GM23338 (cell line): ENCODE measurements around the gene TMEM178A. TPM values are rescaled to one million over a fixed set of nuclear protein-coding genes. Genes with fewer than 3 reads are reported as not detected.

Experiments used
- ATAC-seq: fragments of 200-7000 bp; cut with Tn5 transposase; 3 replicates; pipeline ENCODE4 v1.9.1; 2020
- DNase-seq: peaks from one replicate; pipeline ENCODE4 v3.0.0-alpha.2; 2015; ENCODE audit warnings: low spot score
- H2AFZ ChIP-seq: fragments of 200-600 bp; sonication (generic); 2 replicates; pipeline ENCODE4 v1.8.0; 2016; ENCODE audit warnings: antibody characterized with exemption, mild to moderate bottlenecking, moderate library complexity
- H3F3A ChIP-seq: fragments of 200-600 bp; sonication (generic); replicated peaks from 2 replicates; pipeline ENCODE4 v1.8.0; 2017; ENCODE audit warnings: antibody characterized with exemption, mixed run types, low read depth
- H3K27ac ChIP-seq: fragments of 200-600 bp; sonication (generic); 2 replicates; pipeline ENCODE4 v1.6.1; 2016; ENCODE audit warnings: low read depth
- H3K27me3 ChIP-seq: fragments of 200-600 bp; sonication (generic); 2 replicates; pipeline ENCODE4 v1.8.0; 2016; ENCODE audit warnings: mild to moderate bottlenecking, mixed run types, moderate library complexity; ENCODE audit not compliant: insufficient read depth
- H3K36me3 ChIP-seq: fragments of 200-600 bp; sonication (generic); 2 replicates; pipeline ENCODE4 v1.8.0; 2016; ENCODE audit warnings: mild to moderate bottlenecking; ENCODE audit not compliant: insufficient read depth
- H3K4me1 ChIP-seq: fragments of 200-600 bp; sonication (generic); 2 replicates; pipeline ENCODE4 v1.8.0; 2016; ENCODE audit warnings: mild to moderate bottlenecking, moderate library complexity; ENCODE audit not compliant: insufficient read depth
- H3K4me2 ChIP-seq: fragments of 200-600 bp; sonication (generic); 2 replicates; pipeline ENCODE4 v1.7.1; 2017; ENCODE audit warnings: mixed run types
- H3K4me3 ChIP-seq: fragments of 200-600 bp; sonication (generic); 2 replicates; pipeline ENCODE4 v1.6.1; 2016; ENCODE audit warnings: mixed run types
- H3K79me2 ChIP-seq: fragments of 200-600 bp; sonication (generic); replicated peaks from 2 replicates; pipeline ENCODE4 v1.8.0; 2017; ENCODE audit warnings: mild to moderate bottlenecking; ENCODE audit not compliant: insufficient read depth
- H3K9me2 ChIP-seq: fragments of 200-600 bp; sonication (generic); 2 replicates; pipeline ENCODE4 v1.8.0; 2017; ENCODE audit not compliant: insufficient read depth
- H4K20me1 ChIP-seq: fragments of 200-600 bp; sonication (generic); replicated peaks from 2 replicates; pipeline ENCODE4 v1.8.0; 2017; ENCODE audit warnings: mild to moderate bottlenecking; ENCODE audit not compliant: insufficient read depth
- H3K27ac Mint-ChIP-seq: 2 replicates; pipeline ENCODE4 v1.8.0; 2020; ENCODE audit warnings: inconsistent platforms, mild to moderate bottlenecking, moderate library complexity, mixed read lengths
- H3K27me3 Mint-ChIP-seq: 3 replicates; pipeline ENCODE4 v1.8.0; 2022; ENCODE audit warnings: low read depth, mild to moderate bottlenecking, moderate library complexity, mixed read lengths, inconsistent platforms; ENCODE audit not compliant: insufficient read depth, poor library complexity
- H3K36me3 Mint-ChIP-seq: 3 replicates; pipeline ENCODE4 v1.8.0; 2021; ENCODE audit warnings: low read depth, mild to moderate bottlenecking, inconsistent platforms, moderate library complexity, mixed read lengths
- H3K4me1 Mint-ChIP-seq: 3 replicates; pipeline ENCODE4 v1.8.0; 2020; ENCODE audit warnings: mild to moderate bottlenecking, inconsistent platforms, mixed read lengths
- H3K4me3 Mint-ChIP-seq: 3 replicates; pipeline ENCODE4 v1.8.0; 2021; ENCODE audit warnings: moderate library complexity, mild to moderate bottlenecking, inconsistent platforms, mixed read lengths
- H3K9me3 Mint-ChIP-seq: 3 replicates; pipeline ENCODE4 v1.8.0; 2020; ENCODE audit warnings: moderate library complexity, mild to moderate bottlenecking, inconsistent platforms, mixed read lengths
- CREB1 ChIP-seq: fragments of 250-450 bp; sonication (Bioruptor Pico); IDR thresholded peaks from 2 replicates; pipeline ENCODE4 v1.5.0; 2020; ENCODE audit warnings: low read depth, mild to moderate bottlenecking, moderate library complexity
- EZH2 ChIP-seq: fragments of 200-600 bp; sonication (generic); IDR thresholded peaks from one replicate; pipeline ENCODE4 v1.8.0; 2017; ENCODE audit warnings: antibody characterized with exemption, mild to moderate bottlenecking, low read depth; ENCODE audit not compliant: unreplicated experiment
- EZH2phosphoT487 ChIP-seq: fragments of 200-600 bp; sonication (generic); IDR thresholded peaks from one replicate; pipeline ENCODE4 v1.8.1; 2018; ENCODE audit warnings: antibody characterized with exemption; ENCODE audit not compliant: unreplicated experiment
- JUNB ChIP-seq: IDR thresholded peaks from one replicate; pipeline ENCODE4 v1.6.1; 2016; ENCODE audit warnings: antibody characterized with exemption; ENCODE audit not compliant: unreplicated experiment
- NANOG ChIP-seq: IDR thresholded peaks from 2 replicates; pipeline ENCODE4 v1.6.1; 2016; ENCODE audit warnings: antibody characterized with exemption, borderline replicate concordance
- POLR2AphosphoS5 ChIP-seq: IDR thresholded peaks from 2 replicates; pipeline ENCODE4 v1.6.1; 2016; ENCODE audit warnings: antibody characterized with exemption, low read depth
- ZNF114 ChIP-seq: fragments of 250-450 bp; sonication (Bioruptor Pico); IDR thresholded peaks from 2 replicates; pipeline ENCODE4 v1.5.0; 2020; ENCODE audit warnings: mild to moderate bottlenecking, moderate library complexity
- ZNF331 ChIP-seq: fragments of 250-450 bp; sonication (Bioruptor Pico); IDR thresholded peaks from 2 replicates; pipeline ENCODE4 v1.5.0; 2020; ENCODE audit warnings: low read depth, mild to moderate bottlenecking, moderate library complexity
- polyA plus RNA-seq: library from polyadenylated mRNA; unstranded; fragments of >200 nt; fragmentation: Nextera tagmentation; extraction: Ambion mirVana; gene quantifications from 2 replicates; pipeline ENCODE4 v1.2.1, GENCODE V29; 2016
- total RNA-seq: library from RNA; depleted of rRNA; stranded (reverse); fragments of >200 nt; shearing (Covaris generic); gene quantifications from 2 replicates; pipeline ENCODE4 v1.2.3, GENCODE V29; 2014
- TF ChIP-seq, protein P1 (sequence below): IDR thresholded peaks from one replicate; pipeline ENCODE4 v1.6.1; 2018; ENCODE audit warnings: antibody characterized with exemption; ENCODE audit not compliant: unreplicated experiment
- TF ChIP-seq, protein P2 (sequence below): fragments of 250-450 bp; sonication (Bioruptor Pico); IDR thresholded peaks from 2 replicates; pipeline ENCODE4 v1.5.0; 2020; ENCODE audit warnings: mild to moderate bottlenecking, moderate library complexity
- TF ChIP-seq, protein P3 (sequence below), 2 experiments: fragments of 200-600 bp in 1 of 2; sonication (generic) in 1 of 2; conservative IDR thresholded peaks; 2 replicates each; pipeline versions ENCODE4 v1.5.1 to v1.6.1; 2016 to 2017; ENCODE audit warnings: antibody characterized with exemption in 2 of 2, low read depth in 2 of 2, mild to moderate bottlenecking in 2 of 2, moderate library complexity in 1 of 2
- TF ChIP-seq, protein P4 (sequence below): IDR thresholded peaks from 2 replicates; pipeline ENCODE4 v1.6.1; 2016; ENCODE audit warnings: antibody characterized with exemption

Gene TMEM178A
- total and polyA plus RNA-seq, 2 experiments from 2014 or later: 10.3 to 12.3 TPM

DNA sequence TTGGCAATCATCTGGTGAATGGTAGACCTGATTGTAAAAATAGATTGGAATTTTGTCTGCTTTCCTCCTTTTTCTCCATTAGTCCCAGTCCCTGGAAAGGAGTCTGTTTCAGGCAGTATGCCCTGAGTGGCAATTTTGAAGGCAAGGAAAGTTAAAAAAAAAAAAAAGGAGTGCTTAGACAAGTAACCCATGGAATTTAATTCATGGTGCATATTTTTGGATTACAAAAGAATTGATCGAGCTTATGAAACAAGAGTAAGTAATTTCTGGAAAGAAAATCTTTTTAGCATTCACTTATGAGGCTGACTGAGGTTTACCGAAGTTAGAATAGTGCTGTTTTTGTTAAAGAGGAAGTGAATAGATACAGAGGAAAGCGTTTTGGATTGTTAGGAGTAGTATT lies 29.4 kb upstream of the TMEM178A start:
- Histone ChIP-seq H3K4me2 (no peak overlapping the region), H3K27ac (no peak overlapping the region), H3K36me3 (no peaks in the 10 kb centered on the region), H3K4me3 (no peak overlapping the region), H4K20me1 (no peaks in the 10 kb centered on the region), H3K4me1 (no peaks in the 10 kb centered on the region), H3K27me3 (no peaks in the 10 kb centered on the region), H3K9me2 (no peaks in the 10 kb centered on the region; the same call in 1 of the 2 replicates), H2AFZ (no peak overlapping the region), H3K79me2 (no peaks in the 10 kb centered on the region), H3F3A (no peaks in the 10 kb centered on the region)
- no peak for TF ChIP-seq POLR2AphosphoS5
- TF ChIP-seq, protein P1, sequence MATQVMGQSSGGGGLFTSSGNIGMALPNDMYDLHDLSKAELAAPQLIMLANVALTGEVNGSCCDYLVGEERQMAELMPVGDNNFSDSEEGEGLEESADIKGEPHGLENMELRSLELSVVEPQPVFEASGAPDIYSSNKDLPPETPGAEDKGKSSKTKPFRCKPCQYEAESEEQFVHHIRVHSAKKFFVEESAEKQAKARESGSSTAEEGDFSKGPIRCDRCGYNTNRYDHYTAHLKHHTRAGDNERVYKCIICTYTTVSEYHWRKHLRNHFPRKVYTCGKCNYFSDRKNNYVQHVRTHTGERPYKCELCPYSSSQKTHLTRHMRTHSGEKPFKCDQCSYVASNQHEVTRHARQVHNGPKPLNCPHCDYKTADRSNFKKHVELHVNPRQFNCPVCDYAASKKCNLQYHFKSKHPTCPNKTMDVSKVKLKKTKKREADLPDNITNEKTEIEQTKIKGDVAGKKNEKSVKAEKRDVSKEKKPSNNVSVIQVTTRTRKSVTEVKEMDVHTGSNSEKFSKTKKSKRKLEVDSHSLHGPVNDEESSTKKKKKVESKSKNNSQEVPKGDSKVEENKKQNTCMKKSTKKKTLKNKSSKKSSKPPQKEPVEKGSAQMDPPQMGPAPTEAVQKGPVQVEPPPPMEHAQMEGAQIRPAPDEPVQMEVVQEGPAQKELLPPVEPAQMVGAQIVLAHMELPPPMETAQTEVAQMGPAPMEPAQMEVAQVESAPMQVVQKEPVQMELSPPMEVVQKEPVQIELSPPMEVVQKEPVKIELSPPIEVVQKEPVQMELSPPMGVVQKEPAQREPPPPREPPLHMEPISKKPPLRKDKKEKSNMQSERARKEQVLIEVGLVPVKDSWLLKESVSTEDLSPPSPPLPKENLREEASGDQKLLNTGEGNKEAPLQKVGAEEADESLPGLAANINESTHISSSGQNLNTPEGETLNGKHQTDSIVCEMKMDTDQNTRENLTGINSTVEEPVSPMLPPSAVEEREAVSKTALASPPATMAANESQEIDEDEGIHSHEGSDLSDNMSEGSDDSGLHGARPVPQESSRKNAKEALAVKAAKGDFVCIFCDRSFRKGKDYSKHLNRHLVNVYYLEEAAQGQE: no peak
- TF ChIP-seq, protein P2, sequence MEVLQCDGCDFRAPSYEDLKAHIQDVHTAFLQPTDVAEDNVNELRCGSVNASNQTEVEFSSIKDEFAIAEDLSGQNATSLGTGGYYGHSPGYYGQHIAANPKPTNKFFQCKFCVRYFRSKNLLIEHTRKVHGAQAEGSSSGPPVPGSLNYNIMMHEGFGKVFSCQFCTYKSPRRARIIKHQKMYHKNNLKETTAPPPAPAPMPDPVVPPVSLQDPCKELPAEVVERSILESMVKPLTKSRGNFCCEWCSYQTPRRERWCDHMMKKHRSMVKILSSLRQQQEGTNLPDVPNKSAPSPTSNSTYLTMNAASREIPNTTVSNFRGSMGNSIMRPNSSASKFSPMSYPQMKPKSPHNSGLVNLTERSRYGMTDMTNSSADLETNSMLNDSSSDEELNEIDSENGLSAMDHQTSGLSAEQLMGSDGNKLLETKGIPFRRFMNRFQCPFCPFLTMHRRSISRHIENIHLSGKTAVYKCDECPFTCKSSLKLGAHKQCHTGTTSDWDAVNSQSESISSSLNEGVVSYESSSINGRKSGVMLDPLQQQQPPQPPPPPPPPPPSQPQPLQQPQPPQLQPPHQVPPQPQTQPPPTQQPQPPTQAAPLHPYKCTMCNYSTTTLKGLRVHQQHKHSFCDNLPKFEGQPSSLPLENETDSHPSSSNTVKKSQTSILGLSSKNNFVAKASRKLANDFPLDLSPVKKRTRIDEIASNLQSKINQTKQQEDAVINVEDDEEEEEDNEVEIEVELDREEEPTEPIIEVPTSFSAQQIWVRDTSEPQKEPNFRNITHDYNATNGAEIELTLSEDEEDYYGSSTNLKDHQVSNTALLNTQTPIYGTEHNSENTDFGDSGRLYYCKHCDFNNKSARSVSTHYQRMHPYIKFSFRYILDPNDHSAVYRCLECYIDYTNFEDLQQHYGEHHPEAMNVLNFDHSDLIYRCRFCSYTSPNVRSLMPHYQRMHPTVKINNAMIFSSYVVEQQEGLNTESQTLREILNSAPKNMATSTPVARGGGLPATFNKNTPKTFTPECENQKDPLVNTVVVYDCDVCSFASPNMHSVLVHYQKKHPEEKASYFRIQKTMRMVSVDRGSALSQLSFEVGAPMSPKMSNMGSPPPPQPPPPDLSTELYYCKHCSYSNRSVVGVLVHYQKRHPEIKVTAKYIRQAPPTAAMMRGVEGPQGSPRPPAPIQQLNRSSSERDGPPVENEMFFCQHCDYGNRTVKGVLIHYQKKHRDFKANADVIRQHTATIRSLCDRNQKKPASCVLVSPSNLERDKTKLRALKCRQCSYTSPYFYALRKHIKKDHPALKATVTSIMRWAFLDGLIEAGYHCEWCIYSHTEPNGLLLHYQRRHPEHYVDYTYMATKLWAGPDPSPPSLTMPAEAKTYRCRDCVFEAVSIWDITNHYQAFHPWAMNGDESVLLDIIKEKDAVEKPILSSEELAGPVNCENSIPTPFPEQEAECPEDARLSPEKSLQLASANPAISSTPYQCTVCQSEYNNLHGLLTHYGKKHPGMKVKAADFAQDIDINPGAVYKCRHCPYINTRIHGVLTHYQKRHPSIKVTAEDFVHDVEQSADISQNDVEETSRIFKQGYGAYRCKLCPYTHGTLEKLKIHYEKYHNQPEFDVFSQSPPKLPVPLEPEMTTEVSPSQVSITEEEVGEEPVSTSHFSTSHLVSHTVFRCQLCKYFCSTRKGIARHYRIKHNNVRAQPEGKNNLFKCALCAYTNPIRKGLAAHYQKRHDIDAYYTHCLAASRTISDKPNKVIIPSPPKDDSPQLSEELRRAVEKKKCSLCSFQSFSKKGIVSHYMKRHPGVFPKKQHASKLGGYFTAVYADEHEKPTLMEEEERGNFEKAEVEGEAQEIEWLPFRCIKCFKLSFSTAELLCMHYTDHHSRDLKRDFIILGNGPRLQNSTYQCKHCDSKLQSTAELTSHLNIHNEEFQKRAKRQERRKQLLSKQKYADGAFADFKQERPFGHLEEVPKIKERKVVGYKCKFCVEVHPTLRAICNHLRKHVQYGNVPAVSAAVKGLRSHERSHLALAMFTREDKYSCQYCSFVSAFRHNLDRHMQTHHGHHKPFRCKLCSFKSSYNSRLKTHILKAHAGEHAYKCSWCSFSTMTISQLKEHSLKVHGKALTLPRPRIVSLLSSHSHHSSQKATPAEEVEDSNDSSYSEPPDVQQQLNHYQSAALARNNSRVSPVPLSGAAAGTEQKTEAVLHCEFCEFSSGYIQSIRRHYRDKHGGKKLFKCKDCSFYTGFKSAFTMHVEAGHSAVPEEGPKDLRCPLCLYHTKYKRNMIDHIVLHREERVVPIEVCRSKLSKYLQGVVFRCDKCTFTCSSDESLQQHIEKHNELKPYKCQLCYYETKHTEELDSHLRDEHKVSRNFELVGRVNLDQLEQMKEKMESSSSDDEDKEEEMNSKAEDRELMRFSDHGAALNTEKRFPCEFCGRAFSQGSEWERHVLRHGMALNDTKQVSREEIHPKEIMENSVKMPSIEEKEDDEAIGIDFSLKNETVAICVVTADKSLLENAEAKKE (CRISPR knock-in tag): no peak
- no peak for TF ChIP-seq EZH2
- TF ChIP-seq ZNF114 (CRISPR knock-in tag): no peak
- TF ChIP-seq JUNB: no peak
- no peak for TF ChIP-seq NANOG
- no peak for TF ChIP-seq CREB1
- TF ChIP-seq ZNF331: no peak
- TF ChIP-seq EZH2phosphoT487: no peak
- TF ChIP-seq, protein P3, sequence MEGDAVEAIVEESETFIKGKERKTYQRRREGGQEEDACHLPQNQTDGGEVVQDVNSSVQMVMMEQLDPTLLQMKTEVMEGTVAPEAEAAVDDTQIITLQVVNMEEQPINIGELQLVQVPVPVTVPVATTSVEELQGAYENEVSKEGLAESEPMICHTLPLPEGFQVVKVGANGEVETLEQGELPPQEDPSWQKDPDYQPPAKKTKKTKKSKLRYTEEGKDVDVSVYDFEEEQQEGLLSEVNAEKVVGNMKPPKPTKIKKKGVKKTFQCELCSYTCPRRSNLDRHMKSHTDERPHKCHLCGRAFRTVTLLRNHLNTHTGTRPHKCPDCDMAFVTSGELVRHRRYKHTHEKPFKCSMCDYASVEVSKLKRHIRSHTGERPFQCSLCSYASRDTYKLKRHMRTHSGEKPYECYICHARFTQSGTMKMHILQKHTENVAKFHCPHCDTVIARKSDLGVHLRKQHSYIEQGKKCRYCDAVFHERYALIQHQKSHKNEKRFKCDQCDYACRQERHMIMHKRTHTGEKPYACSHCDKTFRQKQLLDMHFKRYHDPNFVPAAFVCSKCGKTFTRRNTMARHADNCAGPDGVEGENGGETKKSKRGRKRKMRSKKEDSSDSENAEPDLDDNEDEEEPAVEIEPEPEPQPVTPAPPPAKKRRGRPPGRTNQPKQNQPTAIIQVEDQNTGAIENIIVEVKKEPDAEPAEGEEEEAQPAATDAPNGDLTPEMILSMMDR (conservative IDR thresholded peaks at IDR 0.05; ENCODE audit: low read depth in 2 of 2): no peak
- TF ChIP-seq, protein P4, sequence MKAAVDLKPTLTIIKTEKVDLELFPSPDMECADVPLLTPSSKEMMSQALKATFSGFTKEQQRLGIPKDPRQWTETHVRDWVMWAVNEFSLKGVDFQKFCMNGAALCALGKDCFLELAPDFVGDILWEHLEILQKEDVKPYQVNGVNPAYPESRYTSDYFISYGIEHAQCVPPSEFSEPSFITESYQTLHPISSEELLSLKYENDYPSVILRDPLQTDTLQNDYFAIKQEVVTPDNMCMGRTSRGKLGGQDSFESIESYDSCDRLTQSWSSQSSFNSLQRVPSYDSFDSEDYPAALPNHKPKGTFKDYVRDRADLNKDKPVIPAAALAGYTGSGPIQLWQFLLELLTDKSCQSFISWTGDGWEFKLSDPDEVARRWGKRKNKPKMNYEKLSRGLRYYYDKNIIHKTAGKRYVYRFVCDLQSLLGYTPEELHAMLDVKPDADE: no peak
- Mint-ChIP-seq H3K4me1 (no peaks in the 10 kb centered on the region), H3K27me3 (no peaks in the 10 kb centered on the region), H3K27ac (no peak overlapping the region), H3K9me3 (no peaks in the 10 kb centered on the region), H3K36me3 (no peaks in the 10 kb centered on the region), H3K4me3 (no peak overlapping the region)
- DNase-seq (no peak), ATAC-seq (no peak)
